Neutrophil (primary cell): ENCODE data around the gene SSR2.

ENCODE experiments used
- H3K27ac ChIP-seq: fragments of 200-600 bp; sonication (generic); 2 replicates; pipeline ENCODE4 v1.5.1; 2016; ENCODE audit warnings: mild to moderate bottlenecking, moderate library complexity
- H3K27me3 ChIP-seq: fragments of 200-600 bp; sonication (generic); 2 replicates; pipeline ENCODE4 v1.6.0; 2016; ENCODE audit warnings: mild to moderate bottlenecking
- H3K36me3 ChIP-seq: fragments of 200-600 bp; sonication (generic); 2 replicates; pipeline ENCODE4 v1.5.1; 2017
- H3K4me1 ChIP-seq, 2 experiments: fragments of 200-600 bp in 1 of 2; sonication (generic) in 1 of 2; 1 replicate in 1 of 2; 2 replicates in 1 of 2; pipeline versions ENCODE4 v1.5.1 to v1.6.1; 2013 to 2016; ENCODE audit warnings: low read depth in 1 of 2, low read length in 1 of 2, mild to moderate bottlenecking in 1 of 2, moderate library complexity in 1 of 2; ENCODE audit not compliant: control insufficient read depth in 1 of 2, insufficient read depth in 1 of 2
- H3K4me3 ChIP-seq, 2 experiments: fragments of 200-600 bp in 1 of 2; sonication (generic) in 1 of 2; 1 replicate in 1 of 2; 2 replicates in 1 of 2; pipeline ENCODE4 v1.5.1; 2013 to 2016; ENCODE audit warnings: low read depth in 1 of 2, low read length in 1 of 2, mild to moderate bottlenecking in 1 of 2, moderate library complexity in 1 of 2
- H3K9me3 ChIP-seq: fragments of 200-600 bp; sonication (generic); 2 replicates; pipeline ENCODE4 v1.5.1; 2016
- CTCF ChIP-seq: fragments of 200-600 bp; sonication (generic); IDR thresholded peaks from 2 replicates; pipeline ENCODE4 v1.5.1; 2016; ENCODE audit warnings: antibody characterized with exemption

SSR2 gene

GRCh38 chr1:156021954-156022353 is 1.2 kb upstream of the SSR2 start:
- H3K4me3 ChIP-seq: no peak overlapping the region
- H3K27ac ChIP-seq: no peak overlapping the region
- H3K27me3 ChIP-seq: peaks cover 17% of the 10 kb centered on the region
- H3K4me1 ChIP-seq: peaks cover 21 to 22% of the 10 kb centered on the region in 2 experiments
- H3K36me3 ChIP-seq: peaks cover 22% of the 10 kb centered on the region
- H3K9me3 ChIP-seq: no peaks in the 10 kb centered on the region
- TF ChIP-seq CTCF: no peak

GRCh38 chr1:156021093-156021428 is 310 bp upstream of the SSR2 start:
- H3K4me3 ChIP-seq: peak overlapping the region; percentile 73 to 93
- H3K4me1 ChIP-seq: peaks cover 21 to 22% of the 10 kb centered on the region in 2 experiments
- peaks cover 31% of the 10 kb centered on the region for H3K36me3 ChIP-seq
- peaks cover 14% of the 10 kb centered on the region for H3K27me3 ChIP-seq
- TF ChIP-seq CTCF: no peak
- H3K9me3 ChIP-seq: no peaks in the 10 kb centered on the region
- peak overlapping the region; percentile 87 for H3K27ac ChIP-seq

GRCh38 chr1:156019946-156020292 is 832 bp downstream of the SSR2 start:
- Histone ChIP-seq H3K9me3 (no peaks in the 10 kb centered on the region), H3K4me1 (peaks cover 21 to 22% of the 10 kb centered on the region in 2 experiments), H3K27ac (peak overlapping the region; percentile 87), H3K36me3 (peaks cover 40% of the 10 kb centered on the region), H3K27me3 (peaks cover 7% of the 10 kb centered on the region), H3K4me3 (peak overlapping the region; percentile 73 to 93)
- TF ChIP-seq CTCF: no peak

- TF ChIP-seq CTCF: no peak
- H3K36me3 ChIP-seq: peaks cover 91% of the 10 kb centered on the region
- no peaks in the 10 kb centered on the region for H3K27me3 ChIP-seq
- no peak overlapping the region for H3K27ac ChIP-seq
- no peaks in the 10 kb centered on the region for H3K9me3 ChIP-seq
- no peak overlapping the region for H3K4me3 ChIP-seq
- peaks cover 11 to 12% of the 10 kb centered on the region in 2 experiments for H3K4me1 ChIP-seq
Observed at GRCh38 chr1:156014829-156015228, 5.9 kb downstream of the SSR2 start.

- no peaks in the 10 kb centered on the region for H3K4me1 ChIP-seq
- peaks cover 94% of the 10 kb centered on the region for H3K36me3 ChIP-seq
- no peaks in the 10 kb centered on the region for H3K9me3 ChIP-seq
- TF ChIP-seq CTCF: no peak
- no peak overlapping the region for H3K27ac ChIP-seq
- no peak overlapping the region for H3K4me3 ChIP-seq
- H3K27me3 ChIP-seq: no peaks in the 10 kb centered on the region
Observed at GRCh38 chr1:156012051-156012817, 8.5 kb downstream of the SSR2 start.
